ENCODE results near the gene GYPA.
"Not testable (repeated sequence)": the region's sequence is repeated elsewhere in the genome, so short reads cannot be mapped to it uniquely, and the experiment has no call there.

The GYPA gene

GRCh38 chr4:144178414-144178813 lies 37.9 kb upstream of the GYPA start:
- no peak for TF ChIP-seq CTCF (IDR thresholded peaks at IDR 0.05; ENCODE audit: insufficient read depth, low read depth, low read length, missing control alignments)
- H3K4me3 ChIP-seq (ENCODE audit: low read depth, low read length) = no peak overlapping the region
- no peak for DNase-seq (ENCODE audit: low read depth)

GRCh38 chr4:144176476-144176875 lies 36.0 kb upstream of the GYPA start:
- TF ChIP-seq CTCF (IDR thresholded peaks at IDR 0.05; ENCODE audit: insufficient read depth, low read depth, low read length, missing control alignments) = no peak
- no peak for DNase-seq (ENCODE audit: low read depth)
- no peak overlapping the region for H3K4me3 ChIP-seq (ENCODE audit: low read depth, low read length)

GRCh38 chr4:144174401-144175067 lies 34.0 kb upstream of the GYPA start:
- peak; percentile 68 for DNase-seq (ENCODE audit: low read depth)
- peak; percentile 29 for TF ChIP-seq CTCF (IDR thresholded peaks at IDR 0.05; ENCODE audit: insufficient read depth, low read depth, low read length, missing control alignments)
- no peak overlapping the region for H3K4me3 ChIP-seq (ENCODE audit: low read depth, low read length)

GRCh38 chr4:144171697-144172096 lies 31.2 kb upstream of the GYPA start:
- H3K4me3 ChIP-seq (ENCODE audit: low read depth, low read length) = no peak overlapping the region
- TF ChIP-seq CTCF (IDR thresholded peaks at IDR 0.05; ENCODE audit: insufficient read depth, low read depth, low read length, missing control alignments) = no peak
- no peak for DNase-seq (ENCODE audit: low read depth)

DNA sequence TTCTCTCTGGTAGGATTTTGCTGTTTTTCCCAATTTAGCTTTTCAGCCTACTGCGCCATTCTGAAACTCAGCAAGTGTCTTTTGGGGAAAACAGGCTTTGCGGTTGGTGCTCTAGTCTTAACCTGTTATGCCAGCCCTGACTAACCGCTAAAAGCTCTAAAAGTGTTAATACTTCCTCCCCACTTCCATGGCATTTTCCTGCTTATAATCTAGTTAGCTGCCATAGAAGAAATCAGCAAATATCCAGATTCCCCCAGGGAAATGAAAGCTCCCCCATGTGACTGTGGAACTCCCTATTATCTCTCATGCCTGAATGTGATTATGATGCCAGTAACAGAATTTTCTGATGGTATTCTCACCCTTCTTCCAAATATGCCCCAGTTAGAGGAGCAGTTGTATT lies 28.7 kb upstream of the GYPA start:
- no peak for DNase-seq (ENCODE audit: low read depth)
- no peak overlapping the region for H3K4me3 ChIP-seq (ENCODE audit: low read depth, low read length)
- no peak for TF ChIP-seq CTCF (IDR thresholded peaks at IDR 0.05; ENCODE audit: insufficient read depth, low read depth, low read length, missing control alignments)

GRCh38 chr4:144154044-144154443 lies 13.5 kb upstream of the GYPA start:
- TF ChIP-seq CTCF (IDR thresholded peaks at IDR 0.05; ENCODE audit: insufficient read depth, low read depth, low read length, missing control alignments) = no peak
- H3K4me3 ChIP-seq (ENCODE audit: low read depth, low read length) = no peak overlapping the region
- DNase-seq (ENCODE audit: low read depth) = no peak

DNA sequence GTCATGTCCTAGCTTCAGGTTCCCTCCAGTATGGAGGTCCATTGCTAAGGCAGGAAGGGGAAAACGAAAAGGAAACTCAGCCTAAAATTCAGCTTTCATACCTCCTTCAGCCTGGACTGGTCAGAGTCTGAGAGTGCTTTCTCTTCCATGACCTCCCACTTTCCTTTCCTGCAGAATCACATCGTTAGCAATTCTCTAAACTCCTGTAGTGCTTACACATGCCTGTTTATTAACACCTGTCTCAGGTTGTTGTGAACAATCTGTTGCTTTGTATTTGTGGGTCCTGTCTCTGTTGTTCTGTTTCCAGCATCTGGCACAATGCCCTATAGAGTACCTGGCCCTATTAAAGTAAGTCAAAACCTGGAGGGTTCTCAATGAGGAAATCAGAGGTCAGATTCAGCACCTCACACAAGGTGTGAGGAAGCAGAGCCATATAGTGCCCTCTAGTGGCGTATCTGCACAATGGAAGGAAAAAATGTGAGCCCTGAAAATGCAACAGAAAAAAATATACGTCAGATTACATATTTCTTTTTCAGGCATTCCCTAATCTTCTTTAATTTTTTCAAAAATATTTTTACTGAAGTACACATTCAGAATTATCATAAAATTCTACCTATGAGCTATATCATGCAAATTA lies 2.3 kb upstream of the GYPA start:
- peak; percentile 67 for TF ChIP-seq CTCF (IDR thresholded peaks at IDR 0.05; ENCODE audit: insufficient read depth, low read depth, low read length, missing control alignments)
- DNase-seq (ENCODE audit: low read depth) = peak; percentile 37
- H3K4me3 ChIP-seq (ENCODE audit: low read depth, low read length) = not testable (repeated sequence)
